UCSD-AML1 (cell line): ENCODE data around the gene GIGYF2.

Experiments
- DNase-seq: peaks from one replicate; lab custom pipeline; 2025; ENCODE audit not compliant: unreplicated experiment; lab: John Stamatoyannopoulos, UW

GIGYF2 gene

GRCh38 chr2:232878855-232879617, 181.9 kb downstream of the GIGYF2 start:
- no peak for DNase-seq

GRCh38 chr2:232879618-232880494, 182.7 kb downstream of the GIGYF2 start:
- no peak for DNase-seq

- DNase-seq, result no peak
Observed at GRCh38 chr2:232880764-232881351, 183.7 kb downstream of the GIGYF2 start.

- no peak for DNase-seq
Observed at GRCh38 chr2:232882085-232882484, 185.0 kb downstream of the GIGYF2 start.

- no peak for DNase-seq
Observed at GRCh38 chr2:232882505-232883115, 185.5 kb downstream of the GIGYF2 start.

- no peak for DNase-seq
Observed at GRCh38 chr2:232883116-232883721, 186.1 kb downstream of the GIGYF2 start.

GRCh38 chr2:232884001-232884421, 186.9 kb downstream of the GIGYF2 start:
- DNase-seq, result no peak

GRCh38 chr2:232884549-232885263, 187.6 kb downstream of the GIGYF2 start:
- DNase-seq, result no peak

- no peak for DNase-seq
Observed at GRCh38 chr2:232885264-232885961, 188.3 kb downstream of the GIGYF2 start.

GRCh38 chr2:232886176-232886575, 189.0 kb downstream of the GIGYF2 start:
- DNase-seq, result no peak

GRCh38 chr2:232886632-232887031, 189.5 kb downstream of the GIGYF2 start:
- DNase-seq, result no peak

GRCh38 chr2:232887171-232887850, 190.2 kb downstream of the GIGYF2 start:
- DNase-seq, result no peak

GRCh38 chr2:232888099-232888836, 191.1 kb downstream of the GIGYF2 start:
- DNase-seq, result no peak

- no peak for DNase-seq
Observed at GRCh38 chr2:232888839-232889529, 191.9 kb downstream of the GIGYF2 start.

- no peak for DNase-seq
Observed at GRCh38 chr2:232889876-232890401, 192.8 kb downstream of the GIGYF2 start.

GRCh38 chr2:232890536-232890895, 193.4 kb downstream of the GIGYF2 start:
- no peak for DNase-seq

- DNase-seq, result no peak
Observed at GRCh38 chr2:232890896-232891601, 193.9 kb downstream of the GIGYF2 start.
